H1 (cell line): ENCODE data around the gene RNF141. TPM values are rescaled to one million over a fixed set of nuclear protein-coding genes. Genes with fewer than 3 reads are reported as not detected.

Source experiments
- TBP ChIP-seq: IDR thresholded peaks from 2 replicates; pipeline ENCODE4 v1.6.1; 2011; ENCODE audit warnings: low read depth, low read length, improper control_type of control experiment
- polyA plus RNA-seq, 7 experiments: library from polyadenylated mRNA; depleted of rRNA in 3 of 7; stranded (reverse) in 5 of 7; unstranded in 2 of 7; fragments of >200 nt in 5 of 7; fragments of 200-250 nt in 2 of 7; gene quantifications; 1 replicate in 5 of 7; 2 replicates in 1 of 7; 4 replicates in 1 of 7; pipeline versions ENCODE4 v1.2.1 to v1.2.3, GENCODE V29; 2011 to 2013; ENCODE audit warnings: missing spikeins in 2 of 7, mixed read lengths in 2 of 7
- total RNA-seq: library from RNA; stranded (reverse); fragmentation: NEBNext Ultra II Directional; extraction: Animal tissue kit (Norgen Biotek cat#: 25700); gene quantifications from 2 replicates; pipeline ENCODE4 v1.2.1, GENCODE V29; 2021
- TF ChIP-seq, protein P1 (sequence below): IDR thresholded peaks from 2 replicates; pipeline ENCODE4 v1.6.1; 2012; ENCODE audit warnings: inconsistent platforms

Gene RNF141
- total and polyA plus RNA-seq, 2 of the 8 experiments (the other 6 are each of a cell fraction or from before 2014, with no cell fraction given) = 8.5 to 22.8 TPM

GRCh38 chr11:10504490-10504889 lies 36.5 kb downstream of the RNF141 start (continued):
- TF ChIP-seq, protein P1, sequence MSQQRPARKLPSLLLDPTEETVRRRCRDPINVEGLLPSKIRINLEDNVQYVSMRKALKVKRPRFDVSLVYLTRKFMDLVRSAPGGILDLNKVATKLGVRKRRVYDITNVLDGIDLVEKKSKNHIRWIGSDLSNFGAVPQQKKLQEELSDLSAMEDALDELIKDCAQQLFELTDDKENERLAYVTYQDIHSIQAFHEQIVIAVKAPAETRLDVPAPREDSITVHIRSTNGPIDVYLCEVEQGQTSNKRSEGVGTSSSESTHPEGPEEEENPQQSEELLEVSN = no peak
- no peak for TF ChIP-seq TBP
- TF ChIP-seq, all 59 proteins: peak for 0
